Stimulated activated CD4-positive, alpha-beta T cell treated with anti-CD3 and anti-CD28 coated beads, Interleukin-1b, Interleukin-23, amount 100 ng/mL, for 48 hours (primary cell): ENCODE measurements around the gene MYCL.
"Not testable (repeated sequence)": the region's sequence is repeated elsewhere in the genome, so short reads cannot be mapped to it uniquely, and the experiment has no call there.

Experiments
- DNase-seq: peaks from one replicate; pipeline ENCODE4 v3.0.0-alpha.2; 2020

Gene MYCL

GRCh38 chr1:39915499-39916129 lies 13.9 kb upstream of the MYCL start:
- DNase-seq, result no peak

GRCh38 chr1:39913136-39913535 lies 11.4 kb upstream of the MYCL start:
- not testable (repeated sequence) for DNase-seq

GRCh38 chr1:39910263-39910662 lies 8.5 kb upstream of the MYCL start:
- DNase-seq, result no peak

GRCh38 chr1:39908534-39908933 lies 6.8 kb upstream of the MYCL start:
- DNase-seq, result no peak

GRCh38 chr1:39907528-39908453 lies 6.1 kb upstream of the MYCL start:
- DNase-seq, result no peak

- no peak for DNase-seq
Measured at GRCh38 chr1:39905172-39905571, 3.5 kb upstream of the MYCL start.

- DNase-seq, result no peak
Measured at GRCh38 chr1:39902460-39902807, 717 bp upstream of the MYCL start.

- no peak for DNase-seq
Measured at GRCh38 chr1:39901464-39901713, 328 bp downstream of the MYCL start.

- no peak for DNase-seq
Measured at GRCh38 chr1:39900662-39901463, 854 bp downstream of the MYCL start.

GRCh38 chr1:39899611-39900538 lies 1.8 kb downstream of the MYCL start:
- no peak for DNase-seq

GRCh38 chr1:39898648-39899603 lies 2.8 kb downstream of the MYCL start:
- DNase-seq, result no peak

- no peak for DNase-seq
Measured at GRCh38 chr1:39898191-39898590, 3.5 kb downstream of the MYCL start.

- no peak for DNase-seq
Measured at GRCh38 chr1:39896909-39897685, 4.6 kb downstream of the MYCL start.

GRCh38 chr1:39895731-39896480 lies 5.8 kb downstream of the MYCL start:
- DNase-seq, result no peak

GRCh38 chr1:39894884-39895495 lies 6.7 kb downstream of the MYCL start:
- DNase-seq, result no peak

- no peak for DNase-seq
Measured at GRCh38 chr1:39892601-39893595, 8.8 kb downstream of the MYCL start.

- no peak for DNase-seq
Measured at GRCh38 chr1:39890880-39891279, 10.8 kb downstream of the MYCL start.

GRCh38 chr1:39890273-39890672 lies 11.4 kb downstream of the MYCL start:
- no peak for DNase-seq
